H1 (cell line): ENCODE measurements around the gene UNC50. TPM values are rescaled to one million over a fixed set of nuclear protein-coding genes. Genes with fewer than 3 reads are reported as not detected.

ENCODE experiments used
- ATF2 ChIP-seq: IDR thresholded peaks from 2 replicates; pipeline ENCODE4 v1.6.1; 2012; ENCODE audit warnings: low read length, inconsistent platforms
- BCL11A ChIP-seq, 2 experiments: IDR thresholded peaks; one replicate each; pipeline ENCODE4 v1.6.1; 2011; ENCODE audit warnings: low read depth in 2 of 2, low read length in 2 of 2, mild to moderate bottlenecking in 2 of 2
- CHD2 ChIP-seq: IDR thresholded peaks from 2 replicates; pipeline ENCODE4 v1.6.1; 2012; ENCODE audit warnings: low read length, improper control_type of control experiment
- CREB1 ChIP-seq: IDR thresholded peaks from 2 replicates; pipeline ENCODE4 v1.6.1; 2012; ENCODE audit warnings: inconsistent platforms
- E2F6 ChIP-seq: IDR thresholded peaks from 2 replicates; pipeline ENCODE4 v1.6.1; 2012; ENCODE audit warnings: inconsistent platforms
- FOSL1 ChIP-seq: IDR thresholded peaks from 2 replicates; pipeline ENCODE4 v1.6.1; 2011; ENCODE audit warnings: mild to moderate bottlenecking, low read depth, low read length, moderate library complexity; ENCODE audit not compliant: insufficient read depth
- GABPA ChIP-seq: IDR thresholded peaks from 2 replicates; pipeline ENCODE4 v1.6.1; 2011; ENCODE audit warnings: mild to moderate bottlenecking, low read length, moderate library complexity, borderline replicate concordance; ENCODE audit not compliant: insufficient read depth
- JUND ChIP-seq: IDR thresholded peaks from 2 replicates; pipeline ENCODE4 v1.6.1; 2011; ENCODE audit warnings: mild to moderate bottlenecking, improper control_type of control experiment, low read length
- MAX ChIP-seq: IDR thresholded peaks from 2 replicates; pipeline ENCODE4 v1.6.1; 2012; ENCODE audit warnings: inconsistent platforms
- PHF8 ChIP-seq: fragments of 200-600 bp; sonication (generic); conservative IDR thresholded peaks from 2 replicates; pipeline ENCODE4 v1.7.1; 2012; ENCODE audit warnings: low read depth, mild to moderate bottlenecking, inconsistent platforms, low read length, moderate library complexity
- POLR2AphosphoS5 ChIP-seq: IDR thresholded peaks from 2 replicates; pipeline ENCODE4 v1.6.1; 2011; ENCODE audit warnings: low read depth, low read length
- POU5F1 ChIP-seq: IDR thresholded peaks from 2 replicates; pipeline ENCODE4 v1.6.1; 2011; ENCODE audit warnings: low read depth, mild to moderate bottlenecking, low read length, moderate library complexity
- RAD21 ChIP-seq, 2 experiments: IDR thresholded peaks in 1 of 2; conservative IDR thresholded peaks in 1 of 2; 2 replicates each; pipeline ENCODE4 v1.6.1; 2011; ENCODE audit warnings: low read depth in 2 of 2, low read length in 2 of 2, improper control_type of control experiment in 1 of 2, inconsistent platforms in 1 of 2, mild to moderate bottlenecking in 1 of 2, moderate library complexity in 1 of 2
- RBBP5 ChIP-seq: IDR thresholded peaks from 2 replicates; pipeline ENCODE4 v1.7.1; 2012; ENCODE audit warnings: low read depth, mild to moderate bottlenecking, inconsistent platforms, low read length, moderate library complexity, borderline replicate concordance
- RXRA ChIP-seq: IDR thresholded peaks from 2 replicates; pipeline ENCODE4 v1.6.1; 2011; ENCODE audit warnings: low read depth, mild to moderate bottlenecking, low read length, moderate library complexity; ENCODE audit not compliant: insufficient read depth
- SAP30 ChIP-seq: fragments of 300-600 bp; sonication (generic); IDR thresholded peaks from 2 replicates; pipeline ENCODE4 v1.7.1; 2012; ENCODE audit warnings: low read length, moderate library complexity, mild to moderate bottlenecking, inconsistent platforms; ENCODE audit not compliant: insufficient read depth, insufficient replicate concordance
- SP1 ChIP-seq: IDR thresholded peaks from 2 replicates; pipeline ENCODE4 v1.6.1; 2011; ENCODE audit warnings: low read depth, low read length
- SRF ChIP-seq: IDR thresholded peaks from 2 replicates; pipeline ENCODE4 v1.6.1; 2011; ENCODE audit warnings: mild to moderate bottlenecking, low read depth, low read length, moderate library complexity
- TAF1 ChIP-seq: IDR thresholded peaks from 2 replicates; pipeline ENCODE4 v1.6.1; 2011; ENCODE audit warnings: mild to moderate bottlenecking, low read depth, low read length
- TBP ChIP-seq: IDR thresholded peaks from 2 replicates; pipeline ENCODE4 v1.6.1; 2011; ENCODE audit warnings: low read depth, low read length, improper control_type of control experiment
- TEAD4 ChIP-seq: IDR thresholded peaks from 2 replicates; pipeline ENCODE4 v1.6.1; 2012; ENCODE audit warnings: low read depth, low read length, inconsistent platforms, mixed read lengths
- polyA plus RNA-seq, 7 experiments: library from polyadenylated mRNA; depleted of rRNA in 3 of 7; stranded (reverse) in 5 of 7; unstranded in 2 of 7; fragments of >200 nt in 5 of 7; fragments of 200-250 nt in 2 of 7; gene quantifications; 1 replicate in 5 of 7; 2 replicates in 1 of 7; 4 replicates in 1 of 7; pipeline versions ENCODE4 v1.2.1 to v1.2.3, GENCODE V29; 2011 to 2013; ENCODE audit warnings: missing spikeins in 2 of 7, mixed read lengths in 2 of 7
- total RNA-seq: library from RNA; stranded (reverse); fragmentation: NEBNext Ultra II Directional; extraction: Animal tissue kit (Norgen Biotek cat#: 25700); gene quantifications from 2 replicates; pipeline ENCODE4 v1.2.1, GENCODE V29; 2021

UNC50 gene
- total and polyA plus RNA-seq, 2 of the 8 experiments (the other 6 are each of a cell fraction or from before 2014, with no cell fraction given): 33.4 to 58.5 TPM

GRCh38 chr2:98608116-98608961 lies at the start of gene UNC50, which contains the start of gene COA5 (continued):
- no peak for TF ChIP-seq ATF2
- TF ChIP-seq GABPA: peak; percentile 96
- peak; percentile 96 for TF ChIP-seq PHF8
- peak; percentile 81; the same call in 1 of the 2 replicates for TF ChIP-seq TBP
- no peak for TF ChIP-seq RAD21 (IDR thresholded peaks at IDR 0.05 in 1 of 2, conservative IDR thresholded peaks at IDR 0.05 in 1 of 2; ENCODE audit: low read depth in 2 of 2, low read length in 2 of 2)
- no peak for TF ChIP-seq SRF
- no peak for TF ChIP-seq POU5F1
- peak; percentile 47; the same call in 1 of the 2 replicates for TF ChIP-seq E2F6
- TF ChIP-seq TAF1: peak; percentile 89
- TF ChIP-seq SAP30: no peak
- TF ChIP-seq RXRA: no peak
- TF ChIP-seq JUND: no peak
- TF ChIP-seq POLR2AphosphoS5: peak; percentile 81
- no peak for TF ChIP-seq BCL11A (IDR thresholded peaks at IDR 0.05; ENCODE audit: low read depth in 2 of 2, low read length in 2 of 2)
- TF ChIP-seq MAX: peak; percentile 68
- no peak for TF ChIP-seq SP1
- peak; percentile 97 for TF ChIP-seq RBBP5
- TF ChIP-seq CREB1: peak; percentile 87
- TF ChIP-seq FOSL1: no peak
- 0 out of 2 replicates have a peak, but pooled peaks have one; percentile 44 for TF ChIP-seq CHD2
- TF ChIP-seq TEAD4: no peak
